PC-9 (cell line): ENCODE data around the gene TMEM263.

Experiments
- CTCF ChIP-seq: fragments of 200-600 bp; sonication (generic); conservative IDR thresholded peaks from 2 replicates; pipeline ENCODE4 v1.6.1; 2017; ENCODE audit warnings: mixed run types, antibody characterized with exemption, mild to moderate bottlenecking, moderate library complexity
- EZH2 ChIP-seq: fragments of 200-600 bp; sonication (generic); IDR thresholded peaks from 2 replicates; pipeline ENCODE4 v1.8.0; 2017; ENCODE audit warnings: antibody characterized with exemption, low read depth

DNA sequence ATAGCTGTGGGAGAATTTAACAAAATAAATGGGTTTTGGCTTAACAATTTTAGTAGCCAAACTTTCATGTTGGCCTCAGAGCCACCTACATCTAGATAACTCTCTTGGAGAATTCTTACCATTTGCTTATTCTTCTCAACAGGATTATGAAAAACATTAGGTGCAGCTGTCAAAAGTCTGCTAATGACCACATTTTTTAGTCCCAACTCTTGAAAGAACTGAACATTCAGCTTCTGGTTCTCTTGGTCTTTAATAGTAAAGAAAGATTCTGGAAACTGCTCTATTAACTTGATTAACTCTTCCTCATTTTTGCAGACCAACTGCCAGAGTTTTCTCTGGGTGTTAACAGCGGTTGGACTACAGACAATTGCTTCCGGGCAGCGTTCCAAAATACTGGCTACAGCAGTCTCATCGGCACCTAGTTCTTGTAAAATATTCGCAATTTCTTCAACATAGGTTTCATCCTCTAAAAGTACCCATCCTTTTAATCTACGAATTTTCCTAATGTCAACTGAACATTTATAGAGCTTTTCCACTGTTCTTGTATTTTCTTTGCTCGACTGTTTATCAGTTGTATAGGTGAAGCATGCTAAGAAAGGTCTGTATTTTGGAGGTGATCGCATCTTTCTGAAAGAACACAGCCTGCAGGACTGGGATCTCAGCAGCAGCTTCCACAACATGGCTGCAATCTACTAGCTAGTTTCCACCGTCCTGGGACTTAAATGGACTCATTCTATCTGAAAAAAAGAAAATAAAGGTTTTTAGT is 22.5 kb downstream of the TMEM263 start:
- no peak for TF ChIP-seq CTCF
- TF ChIP-seq EZH2, result no peak
